ENCODE results near the gene CGRRF1. TPM values are rescaled to one million over a fixed set of nuclear protein-coding genes. Genes with fewer than 3 reads are reported as not detected.

Gene CGRRF1
- total and polyA plus RNA-seq, 2 of the 13 experiments (the other 11 are each of a cell fraction or from before 2014, with no cell fraction given) = 16.8 to 18.2 TPM

- TF ChIP-seq ZNF740 (CRISPR knock-in tag; IDR thresholded peaks at IDR 0.05) (no peak), ZNF605 (CRISPR knock-in tag; IDR thresholded peaks at IDR 0.05) (0 out of 2 replicates have a peak, but pooled peaks have one; percentile 13), RBFOX2 (IDR thresholded peaks at IDR 0.05; ENCODE audit: low read depth, low read length) (0 out of 2 replicates have a peak, but pooled peaks have one; percentile 31), ZNF543 (CRISPR knock-in tag; IDR thresholded peaks at IDR 0.05) (no peak), GZF1 (CRISPR knock-in tag; IDR thresholded peaks at IDR 0.05) (no peak), ZNF136 (CRISPR knock-in tag; IDR thresholded peaks at IDR 0.05; ENCODE audit: low read depth) (no peak), ZNF280D (CRISPR knock-in tag; IDR thresholded peaks at IDR 0.05) (0 out of 2 replicates have a peak, but pooled peaks have one; percentile 24)
Observed at GRCh38 chr14:54498579-54498978, 11.1 kb upstream of the CGRRF1 start (continued).

GRCh38 chr14:54500744-54501143 is 9.0 kb upstream of the CGRRF1 start:
- 41% methylated on average over 3 of the region's 3 CpGs for WGBS (ENCODE audit: low lambda C conversion rate)
- POLR2A ChIA-PET = interaction anchor here (0.6 to 1.5 kb wide), 2 partner anchors 9 to 1088 kb away, joined by 3 to 5 read pairs; partner anchors contain the start of gene CGRRF1

More at GRCh38 chr14:54500744-54501143, 9.0 kb upstream of the CGRRF1 start:
- Histone ChIP-seq H3K4me3 (replicated peaks in 1 of 3; ENCODE audit: insufficient read depth in 1 of 3, low read depth in 2 of 3, low read length in 3 of 3) (no peak overlapping the region), H3K27ac (ENCODE audit: extremely low read length, insufficient read depth, low read length) (no peak overlapping the region), H3K4me2 (ENCODE audit: low read depth, low read length) (peak overlapping the region; percentile 97), H2AFZ (ENCODE audit: low read length) (no peak overlapping the region), H3K4me1 (ENCODE audit: insufficient read depth, low read length) (peaks cover 76% of the 10 kb centered on the region), H3K36me3 (replicated peaks in 1 of 2; ENCODE audit: control insufficient read depth in 1 of 2, insufficient read depth in 2 of 2, low read length in 2 of 2) (no peaks in the 10 kb centered on the region), H3K9me3 (ENCODE audit: low read length) (no peaks in the 10 kb centered on the region), H3K79me2 (ENCODE audit: insufficient read depth, low read length) (no peaks in the 10 kb centered on the region), H3K9ac (ENCODE audit: insufficient read depth, low read depth, low read length) (no peak overlapping the region), H3K27me3 (ENCODE audit: control insufficient read depth in 1 of 2, insufficient read depth in 2 of 2, low read length in 2 of 2) (no peaks in the 10 kb centered on the region), H4K20me1 (ENCODE audit: insufficient read depth, low read length) (no peaks in the 10 kb centered on the region)
- ATAC-seq (no peak), DNase-seq (ENCODE audit: low spot score) (no peak), FAIRE-seq (no peak)
- BruUV-seq (replicated peaks) = no TSS peak
- in situ Hi-C loops (cut with HindIII; ENCODE audit: extremely low pct_ligation_motif_present, low pct_unique_long_range_greater_than_20kb) (no loop called here), intact Hi-C loops (cut with micrococcal nuclease; ENCODE audit: unreplicated experiment) (no loop called here)
- peak; percentile 79 for TF ChIP-seq ZMYM3 (CRISPR knock-in tag; IDR thresholded peaks at IDR 0.05)
- TF ChIP-seq IKZF5 (CRISPR knock-in tag; IDR thresholded peaks at IDR 0.05) = no peak
- TF ChIP-seq ZNF550 (CRISPR knock-in tag; IDR thresholded peaks at IDR 0.05; ENCODE audit: borderline replicate concordance) = no peak
- TF ChIP-seq SAP130 (CRISPR knock-in tag; IDR thresholded peaks at IDR 0.05; ENCODE audit: low read depth) = peak; percentile 15; the same call in 1 of the 2 replicates
- TF ChIP-seq ZMYM2 (CRISPR knock-in tag; IDR thresholded peaks at IDR 0.05) = 0 out of 2 replicates have a peak, but pooled peaks have one; percentile 38
- no peak for TF ChIP-seq DMAP1 (CRISPR knock-in tag; IDR thresholded peaks at IDR 0.05)
- peak; percentile 28; the same call in 1 of the 2 replicates for TF ChIP-seq ELF3 (CRISPR knock-in tag; IDR thresholded peaks at IDR 0.05)
- TF ChIP-seq ESRRA (CRISPR knock-in tag; IDR thresholded peaks at IDR 0.05; ENCODE audit: low read depth) = no peak
- TF ChIP-seq MEF2D (CRISPR knock-in tag; IDR thresholded peaks at IDR 0.05) = peak; percentile 41; the same call in 1 of the 2 replicates
- 0 out of 2 replicates have a peak, but pooled peaks have one; percentile 9 for TF ChIP-seq GABPB1 (CRISPR knock-in tag; IDR thresholded peaks at IDR 0.05)
- CTCF ChIA-PET (ENCODE audit: low intra/inter-chr PET ratio, low total read pairs) = no interaction called here

Measured in HepG2 (cell line).